Caco-2 (cell line): ENCODE measurements around the gene HS3ST4. TPM values are rescaled to one million over a fixed set of nuclear protein-coding genes. Genes with fewer than 3 reads are reported as not detected.

Source experiments
- BruUV-seq: library from RNA; stranded (reverse); fragments of 400-500 nt; replicated peaks from 2 replicates; lab custom pipeline; 2021; lab: Mats Ljungman, UMichigan
- CTCF ChIA-PET: fragments of 300-600 bp; sonication (Branson Sonifier 250); formaldehyde crosslinking; loops from one replicate; lab custom pipeline; 2022; ENCODE audit warnings: antibody characterized with exemption; lab: Charles Lee
- POLR2A ChIA-PET: fragments of 300-600 bp; sonication (Branson Sonifier 250); formaldehyde crosslinking; loops from one replicate; lab custom pipeline; 2022; ENCODE audit warnings: antibody characterized with exemption; lab: Charles Lee
- DNase-seq, 2 experiments: peaks; one replicate each; pipeline versions ENCODE4 v3.0.0 to v3.0.0-alpha.2; 2020 to 2022
- H3K27me3 ChIP-seq: replicated peaks from 2 replicates; pipeline ENCODE4 v1.6.0; 2011; ENCODE audit warnings: low read length; ENCODE audit not compliant: control insufficient read depth, insufficient read depth
- H3K36me3 ChIP-seq: 2 replicates; pipeline ENCODE4 v1.5.1; 2011; ENCODE audit warnings: low read length; ENCODE audit not compliant: control insufficient read depth, insufficient read depth
- H3K4me1 ChIP-seq: fragments of 250-450 bp; sonication (Bioruptor Pico); 2 replicates; pipeline ENCODE4 v1.5.1; 2020; ENCODE audit warnings: mild to moderate bottlenecking
- H3K4me3 ChIP-seq: 2 replicates; pipeline ENCODE4 v1.5.1; 2011; ENCODE audit warnings: low read depth, mild to moderate bottlenecking, control low read depth, low read length
- H3K9me3 ChIP-seq: fragments of 250-450 bp; sonication (Bioruptor Pico); 2 replicates; pipeline ENCODE4 v1.5.1; 2020; ENCODE audit warnings: mild to moderate bottlenecking, moderate library complexity
- H3K27ac Mint-ChIP-seq: one replicate; pipeline ENCODE4 v1.8.0; 2022; ENCODE audit warnings: mixed read lengths; ENCODE audit not compliant: unreplicated experiment
- H3K27me3 Mint-ChIP-seq: one replicate; pipeline ENCODE4 v1.8.0; 2022; ENCODE audit warnings: mixed read lengths; ENCODE audit not compliant: insufficient read depth, unreplicated experiment
- H3K36me3 Mint-ChIP-seq: one replicate; pipeline ENCODE4 v1.8.0; 2022; ENCODE audit warnings: mild to moderate bottlenecking, mixed read lengths; ENCODE audit not compliant: insufficient read depth, unreplicated experiment
- H3K4me1 Mint-ChIP-seq: one replicate; pipeline ENCODE4 v1.8.0; 2022; ENCODE audit warnings: low read depth, mixed read lengths; ENCODE audit not compliant: unreplicated experiment
- H3K4me3 Mint-ChIP-seq: one replicate; pipeline ENCODE4 v1.8.0; 2022; ENCODE audit warnings: mild to moderate bottlenecking, moderate library complexity, mixed read lengths; ENCODE audit not compliant: unreplicated experiment
- H3K9me3 Mint-ChIP-seq: one replicate; pipeline ENCODE4 v1.8.0; 2022; ENCODE audit warnings: mixed read lengths; ENCODE audit not compliant: unreplicated experiment
- intact Hi-C: fragments of 100-400 bp; cut with micrococcal nuclease; formaldehyde crosslinking; loops from one replicate; pipeline ENCODE4 v1.10.0; 2022; ENCODE audit not compliant: unreplicated experiment
- total RNA-seq: library from RNA; stranded (reverse); gene quantifications from 2 replicates; pipeline ENCODE4 v1.2.3, GENCODE V29; 2022
- TF ChIP-seq, protein P1 (sequence below), 2 experiments: fragments of 200-600 bp in 1 of 2; IDR thresholded peaks; 1 replicate in 1 of 2; 2 replicates in 1 of 2; pipeline versions ENCODE4 v1.5.1 to v1.8.0; 2011 to 2022; ENCODE audit warnings: antibody characterized with exemption in 1 of 2, control low read depth in 1 of 2, inconsistent platforms in 1 of 2, low read depth in 1 of 2, low read length in 1 of 2, mild to moderate bottlenecking in 1 of 2, moderate library complexity in 1 of 2; ENCODE audit not compliant: insufficient read depth in 1 of 2, severe bottlenecking in 1 of 2, unreplicated experiment in 1 of 2

The HS3ST4 gene
- total RNA-seq, 1 experiment from 2014 or later = 0.11 TPM

DNA sequence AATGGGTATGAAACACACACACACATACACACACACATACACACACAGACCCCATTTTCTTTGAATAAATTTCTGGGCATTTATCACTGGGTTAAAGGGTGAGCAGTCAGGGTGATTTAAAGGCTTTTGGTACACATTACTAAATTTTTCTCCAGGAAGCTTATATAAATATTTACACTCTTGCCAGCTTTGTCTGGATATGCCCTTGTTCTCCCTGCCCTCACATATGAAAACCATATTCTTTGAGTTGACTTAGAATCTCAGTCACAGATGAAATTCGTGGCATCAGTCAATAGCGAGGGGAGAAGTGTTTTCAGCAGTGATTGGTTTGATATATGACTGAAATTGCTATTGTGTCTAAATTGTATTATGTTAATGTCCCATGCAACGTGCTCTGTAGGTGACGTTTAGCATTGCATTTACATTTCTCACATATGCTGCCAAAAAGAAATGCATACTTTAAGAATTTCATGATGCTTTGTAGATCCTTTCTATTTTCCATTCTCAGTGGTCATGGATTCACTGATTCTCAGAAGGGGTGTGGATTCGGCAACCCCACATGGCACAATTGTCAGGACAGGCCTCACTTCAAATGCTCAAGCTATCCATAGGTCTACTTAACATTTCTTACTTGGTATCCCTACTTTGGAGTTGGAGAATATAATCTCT is 34.8 kb downstream of the HS3ST4 start:
- Mint-ChIP-seq H3K36me3 (no peaks in the 10 kb centered on the region), H3K27me3 (peaks cover 14% of the 10 kb centered on the region), H3K4me3 (no peak overlapping the region), H3K9me3 (no peaks in the 10 kb centered on the region), H3K27ac (no peak overlapping the region), H3K4me1 (no peaks in the 10 kb centered on the region)
- Histone ChIP-seq H3K27me3 (no peaks in the 10 kb centered on the region; the same call in 1 of the 2 replicates), H3K9me3 (no peaks in the 10 kb centered on the region), H3K36me3 (no peaks in the 10 kb centered on the region), H3K4me1 (no peaks in the 10 kb centered on the region), H3K4me3 (no peak overlapping the region)
- DNase-seq = no peak
- no TSS peak for BruUV-seq
- POLR2A ChIA-PET = no interaction called here
- intact Hi-C loops = no loop called here
- CTCF ChIA-PET = no interaction called here
- TF ChIP-seq, protein P1, sequence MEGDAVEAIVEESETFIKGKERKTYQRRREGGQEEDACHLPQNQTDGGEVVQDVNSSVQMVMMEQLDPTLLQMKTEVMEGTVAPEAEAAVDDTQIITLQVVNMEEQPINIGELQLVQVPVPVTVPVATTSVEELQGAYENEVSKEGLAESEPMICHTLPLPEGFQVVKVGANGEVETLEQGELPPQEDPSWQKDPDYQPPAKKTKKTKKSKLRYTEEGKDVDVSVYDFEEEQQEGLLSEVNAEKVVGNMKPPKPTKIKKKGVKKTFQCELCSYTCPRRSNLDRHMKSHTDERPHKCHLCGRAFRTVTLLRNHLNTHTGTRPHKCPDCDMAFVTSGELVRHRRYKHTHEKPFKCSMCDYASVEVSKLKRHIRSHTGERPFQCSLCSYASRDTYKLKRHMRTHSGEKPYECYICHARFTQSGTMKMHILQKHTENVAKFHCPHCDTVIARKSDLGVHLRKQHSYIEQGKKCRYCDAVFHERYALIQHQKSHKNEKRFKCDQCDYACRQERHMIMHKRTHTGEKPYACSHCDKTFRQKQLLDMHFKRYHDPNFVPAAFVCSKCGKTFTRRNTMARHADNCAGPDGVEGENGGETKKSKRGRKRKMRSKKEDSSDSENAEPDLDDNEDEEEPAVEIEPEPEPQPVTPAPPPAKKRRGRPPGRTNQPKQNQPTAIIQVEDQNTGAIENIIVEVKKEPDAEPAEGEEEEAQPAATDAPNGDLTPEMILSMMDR (IDR thresholded peaks at IDR 0.05; ENCODE audit: insufficient read depth in 1 of 2, low read depth in 1 of 2, low read length in 1 of 2, severe bottlenecking in 1 of 2, unreplicated experiment in 1 of 2) = no peak

GRCh38 chr16:25729188-25729915 is 37.6 kb downstream of the HS3ST4 start:
- intact Hi-C loops = no loop called here
- H3K36me3 Mint-ChIP-seq = no peaks in the 10 kb centered on the region
- Histone ChIP-seq H3K27me3 (no peaks in the 10 kb centered on the region), H3K4me3 (no peak overlapping the region), H3K4me1 (no peaks in the 10 kb centered on the region), H3K36me3 (no peaks in the 10 kb centered on the region), H3K9me3 (no peaks in the 10 kb centered on the region)
- H3K9me3 Mint-ChIP-seq = no peaks in the 10 kb centered on the region
- no TSS peak for BruUV-seq
- TF ChIP-seq, protein P1 (IDR thresholded peaks at IDR 0.05; ENCODE audit: insufficient read depth in 1 of 2, low read depth in 1 of 2, low read length in 1 of 2, severe bottlenecking in 1 of 2, unreplicated experiment in 1 of 2) = no peak
- CTCF ChIA-PET = no interaction called here
- H3K4me3 Mint-ChIP-seq = no peak overlapping the region
- POLR2A ChIA-PET = no interaction called here
- H3K4me1 Mint-ChIP-seq = no peaks in the 10 kb centered on the region
- H3K27me3 Mint-ChIP-seq = peaks cover 14% of the 10 kb centered on the region
- no peak overlapping the region for H3K27ac Mint-ChIP-seq
- DNase-seq = no peak

DNA sequence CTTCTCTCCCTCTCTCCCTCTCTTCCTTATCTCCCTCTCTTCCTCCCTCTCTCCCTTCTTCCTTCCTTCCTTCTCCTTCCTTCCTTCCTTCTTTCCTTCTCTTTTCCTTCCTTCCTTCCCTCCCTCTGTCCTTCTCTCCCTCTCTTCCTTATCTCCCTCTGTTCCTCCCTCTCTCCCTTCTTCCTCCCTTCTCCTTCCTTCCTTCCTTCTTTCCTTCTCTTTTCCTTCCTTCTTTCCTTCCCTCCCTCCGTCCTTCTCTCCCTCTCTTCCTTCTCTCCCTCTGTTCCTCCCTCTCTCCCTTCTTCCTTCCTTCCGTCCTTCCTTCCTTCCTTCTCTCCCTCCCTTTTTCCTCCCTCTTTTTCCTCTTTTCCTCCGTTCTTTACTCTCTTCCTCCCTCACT is 38.6 kb downstream of the HS3ST4 start:
- TF ChIP-seq, protein P1 (IDR thresholded peaks at IDR 0.05; ENCODE audit: insufficient read depth in 1 of 2, low read depth in 1 of 2, low read length in 1 of 2, severe bottlenecking in 1 of 2, unreplicated experiment in 1 of 2) = no peak
- POLR2A ChIA-PET = no interaction called here
- no peaks in the 10 kb centered on the region for H3K9me3 Mint-ChIP-seq
- H3K27ac Mint-ChIP-seq = no peak overlapping the region
- Histone ChIP-seq H3K9me3 (no peaks in the 10 kb centered on the region), H3K27me3 (no peaks in the 10 kb centered on the region), H3K36me3 (no peaks in the 10 kb centered on the region), H3K4me1 (no peaks in the 10 kb centered on the region), H3K4me3 (no peak overlapping the region)
- peaks cover 8% of the 10 kb centered on the region for H3K27me3 Mint-ChIP-seq
- H3K4me1 Mint-ChIP-seq = no peaks in the 10 kb centered on the region
- intact Hi-C loops = no loop called here
- no peaks in the 10 kb centered on the region for H3K36me3 Mint-ChIP-seq
- H3K4me3 Mint-ChIP-seq = no peak overlapping the region
- BruUV-seq = no TSS peak
- no peak for DNase-seq
- CTCF ChIA-PET = no interaction called here
